Upper lobe of left lung (tissue), 6 donors: ENCODE results near the gene METTL27. TPM values are rescaled to one million over a fixed set of nuclear protein-coding genes. Genes with fewer than 3 reads are reported as not detected.
"Not testable (repeated sequence)": the region's sequence is repeated elsewhere in the genome, so short reads cannot be mapped to it uniquely, and the experiment has no call there.

Experiments used
- ATAC-seq, 2 donors: fragments of 200-7000 bp; cut with Tn5 transposase; one replicate each; pipeline ENCODE4 v1.9.1; 2022; ENCODE audit warnings: mild to moderate bottlenecking in 2 of 2, moderate library complexity in 2 of 2; ENCODE audit not compliant: low FRiP score in 2 of 2
- DNase-seq, 2 donors: peaks; one replicate each; pipeline ENCODE4 v3.0.0-alpha.2; 2019 to 2020
- H3K27ac ChIP-seq, 4 donors: fragments of 200-600 bp; sonication (generic); one replicate each; pipeline ENCODE4 v1.5.1; 2016 to 2019
- H3K27me3 ChIP-seq, 4 donors: fragments of 200-600 bp; sonication (generic); one replicate each; pipeline ENCODE4 v1.5.1; 2017 to 2019
- H3K36me3 ChIP-seq, 4 donors: fragments of 200-600 bp; sonication (generic); one replicate each; pipeline ENCODE4 v1.5.1; 2016 to 2019
- H3K4me1 ChIP-seq, 4 donors: fragments of 200-600 bp; sonication (generic); one replicate each; pipeline ENCODE4 v1.5.1; 2018 to 2019
- H3K4me3 ChIP-seq, 4 donors: fragments of 200-600 bp; sonication (generic); one replicate each; pipeline ENCODE4 v1.5.1; 2017 to 2019; ENCODE audit warnings: mild to moderate bottlenecking in 2 of 4, moderate library complexity in 1 of 4
- H3K9me3 ChIP-seq, 4 donors: fragments of 200-600 bp; sonication (generic); one replicate each; pipeline ENCODE4 v1.5.1; 2018 to 2019
- CTCF ChIP-seq, 6 experiments: fragments of 450-650 bp in 4 of 6; fragments of 200-600 bp in 2 of 6; sonication (generic) in 2 of 6; IDR thresholded peaks; one replicate each; pipeline ENCODE4 v1.5.1; 2016 to 2019; ENCODE audit warnings: antibody characterized with exemption in 6 of 6
- EP300 ChIP-seq, 4 donors: sonication (generic); formaldehyde crosslinking; IDR thresholded peaks; one replicate each; pipeline ENCODE4 v1.5.1; 2017; ENCODE audit warnings: antibody characterized with exemption in 4 of 4, control low read depth in 2 of 4
- POLR2A ChIP-seq, 4 donors: fragments of 450-650 bp; IDR thresholded peaks; one replicate each; pipeline ENCODE4 v1.5.1; 2016 to 2017; ENCODE audit warnings: antibody characterized with exemption in 4 of 4, mild to moderate bottlenecking in 2 of 4
- POLR2AphosphoS5 ChIP-seq, 2 donors: sonication (generic); formaldehyde crosslinking; IDR thresholded peaks; one replicate each; pipeline ENCODE4 v1.5.1; 2017; ENCODE audit warnings: antibody characterized with exemption in 2 of 2
- WGBS, 2 donors: methylation state at CpG; one replicate each; pipeline ENCODE4 v1.1.5; 2017 to 2018; 5-methylcytosine and 5-hydroxymethylcytosine counted together
- total RNA-seq, 6 donors: library from RNA; depleted of rRNA in 4 of 6; stranded (reverse); fragments of >200 nt in 4 of 6; gene quantifications; one replicate each; pipeline versions ENCODE4 v1.1.0 to v1.2.1, GENCODE V29; 2016 to 2021
- donor health status: DM: no; HTN: no; CAD: no; lungs with moderate emphysema.
- donor health status: DM: no; HTN: yes; CAD: no; lungs with severe emphysema.

METTL27 gene
- total RNA-seq, 6 donors from 2014 or later = 3.0 to 23.0 (median 7.2) TPM

GRCh38 chr7:73887762-73888161 lies 45.4 kb upstream of the METTL27 start:
- Histone ChIP-seq H3K4me3 (no peak overlapping the region), H3K4me1 (peaks cover 12 to 23% (median 17%) of the 10 kb centered on the region in 4 donors), H3K27me3 (no peaks in the 10 kb centered on the region), H3K9me3 (no peaks in the 10 kb centered on the region), H3K27ac (peak overlapping the region in 2 of 4 donors; percentile 81 to 90), H3K36me3 (no peaks in the 10 kb centered on the region)
- DNase-seq (no peak), ATAC-seq (no peak)
- TF ChIP-seq POLR2AphosphoS5 (IDR thresholded peaks at IDR 0.05) (no peak), CTCF (IDR thresholded peaks at IDR 0.05) (no peak), EP300 (IDR thresholded peaks at IDR 0.05) (no peak), POLR2A (IDR thresholded peaks at IDR 0.05) (no peak)
- WGBS, 2 donors = 80 to 90% methylated on average over 2 to 5 of the region's 5 CpGs

GRCh38 chr7:73885975-73886798 lies 43.9 kb upstream of the METTL27 start:
- no peak overlapping the region for H3K4me3 ChIP-seq
- 23 to 38% methylated on average over 15 to 24 of the region's 25 CpGs for WGBS, 2 donors
- TF ChIP-seq POLR2A (IDR thresholded peaks at IDR 0.05) = no peak
- H3K9me3 ChIP-seq = no peaks in the 10 kb centered on the region
- DNase-seq (peak in 1 of 2 donors; percentile 85), ATAC-seq (peak; percentile 20 to 81)
- H3K4me1 ChIP-seq = peaks cover 23 to 28% (median 25%) of the 10 kb centered on the region in 4 donors
- peak overlapping the region; percentile 70 to 90 (median 79) for H3K27ac ChIP-seq
- H3K36me3 ChIP-seq = no peaks in the 10 kb centered on the region
- no peaks in the 10 kb centered on the region for H3K27me3 ChIP-seq

- no peaks in the 10 kb centered on the region for H3K36me3 ChIP-seq
- H3K27ac ChIP-seq = peak overlapping the region; percentile 70 to 90 (median 79)
- TF ChIP-seq CTCF (IDR thresholded peaks at IDR 0.05) = no peak
- no peak for TF ChIP-seq EP300 (IDR thresholded peaks at IDR 0.05)
- no peak for TF ChIP-seq POLR2AphosphoS5 (IDR thresholded peaks at IDR 0.05)
- TF ChIP-seq POLR2A (IDR thresholded peaks at IDR 0.05) = no peak
- H3K4me3 ChIP-seq = no peak overlapping the region
- no peaks in the 10 kb centered on the region for H3K9me3 ChIP-seq
- ATAC-seq (no peak), DNase-seq (no peak)
- 98 to 100% methylated on average over 3 of the region's 3 CpGs for WGBS, 2 donors
- H3K4me1 ChIP-seq = peaks cover 28 to 35% (median 32%) of the 10 kb centered on the region in 4 donors
- no peaks in the 10 kb centered on the region for H3K27me3 ChIP-seq
Observed at GRCh38 chr7:73885433-73885974, 43.2 kb upstream of the METTL27 start.

GRCh38 chr7:73884867-73885422 lies 42.6 kb upstream of the METTL27 start:
- peaks cover 33 to 39% (median 34%) of the 10 kb centered on the region in 4 donors for H3K4me1 ChIP-seq
- 85 to 91% methylated on average over 3 of the region's 3 CpGs for WGBS, 2 donors
- not testable (repeated sequence) for ATAC-seq, H3K27me3 ChIP-seq, H3K36me3 ChIP-seq, H3K4me3 ChIP-seq, H3K9me3 ChIP-seq, DNase-seq
- H3K27ac ChIP-seq = peak overlapping the region in 1 of 4 donors; percentile 90

GRCh38 chr7:73882047-73882402 lies 39.7 kb upstream of the METTL27 start:
- TF ChIP-seq CTCF (IDR thresholded peaks at IDR 0.05) (no peak), EP300 (IDR thresholded peaks at IDR 0.05) (no peak), POLR2AphosphoS5 (IDR thresholded peaks at IDR 0.05) (no peak), POLR2A (IDR thresholded peaks at IDR 0.05) (no peak)
- peaks cover 41 to 48% (median 42%) of the 10 kb centered on the region in 4 donors for H3K4me1 ChIP-seq
- no peak for ATAC-seq
- 73 to 81% methylated on average over 3 of the region's 3 CpGs for WGBS, 2 donors
- H3K9me3 ChIP-seq = no peaks in the 10 kb centered on the region
- no peak for DNase-seq
- no peaks in the 10 kb centered on the region for H3K27me3 ChIP-seq
- no peaks in the 10 kb centered on the region for H3K36me3 ChIP-seq
- H3K4me3 ChIP-seq = no peak overlapping the region
- peak overlapping the region; percentile 66 to 89 (median 71) for H3K27ac ChIP-seq
